Erythroblast (primary cell): Measurements from ENCODE around the gene PRRG4.

Experiments
- GATA1 ChIP-seq: IDR thresholded peaks from 2 replicates; pipeline ENCODE4 v1.6.1; 2011; ENCODE audit warnings: low read depth, mild to moderate bottlenecking, control low read depth, low read length, moderate library complexity
- POLR2A ChIP-seq: IDR thresholded peaks from 2 replicates; pipeline ENCODE4 v1.6.1; 2011; ENCODE audit warnings: mild to moderate bottlenecking, low read length

GRCh38 chr11:32829680-32830412 lies at the start of gene PRRG4:
- peak; percentile 70 for TF ChIP-seq POLR2A
- no peak for TF ChIP-seq GATA1
